ENCODE measurements around the gene ZNF367.
A peak's percentile ranks its signal among the peaks of the same experiment; 100 is the strongest.
"Not testable (repeated sequence)": the region's sequence is repeated elsewhere in the genome, so short reads cannot be mapped to it uniquely, and the experiment has no call there.

ZNF367 gene

GRCh38 chr9:96383165-96383942, 34.8 kb downstream of the ZNF367 start, which contains the start of gene SLC35D2:
Gene SLC35D2, minus strand, starts transcription at chr9:96383711. Its CDS starts 77 bp downstream, at chr9:96383634.
- Histone ChIP-seq H3K36me3 (ENCODE audit: control insufficient read depth, insufficient read depth, low read length) (no peaks in the 10 kb centered on the region), H3K9me3 (ENCODE audit: control insufficient read depth, low read length) (no peaks in the 10 kb centered on the region), H3K4me1 (ENCODE audit: control insufficient read depth, insufficient read depth, low read length, poor library complexity, severe bottlenecking) (peaks cover 6% of the 10 kb centered on the region), H3K4me3 (ENCODE audit: insufficient read depth, low read depth, low read length, poor library complexity, severe bottlenecking) (peak within 1 kb of the TSS; percentile 63), H3K27ac (ENCODE audit: insufficient read depth, low read length, poor library complexity, severe bottlenecking) (peak within 1 kb of the TSS; percentile 58), H3K27me3 (replicated peaks; ENCODE audit: control insufficient read depth, insufficient read depth, low read length, poor library complexity, severe bottlenecking) (no peaks in the 10 kb centered on the region)
- peak in 1 of 3 donors; percentile 4 for DNase-seq

- no peaks in the 10 kb centered on the region for H3K9me3 ChIP-seq (ENCODE audit: control insufficient read depth, low read length)
- DNase-seq = no peak
- H3K4me1 ChIP-seq (ENCODE audit: control insufficient read depth, insufficient read depth, low read length, poor library complexity, severe bottlenecking) = peaks cover 6% of the 10 kb centered on the region
- H3K36me3 ChIP-seq (ENCODE audit: control insufficient read depth, insufficient read depth, low read length) = no peaks in the 10 kb centered on the region
- H3K27me3 ChIP-seq (replicated peaks; ENCODE audit: control insufficient read depth, insufficient read depth, low read length, poor library complexity, severe bottlenecking) = no peaks in the 10 kb centered on the region
- H3K4me3 ChIP-seq (ENCODE audit: insufficient read depth, low read depth, low read length, poor library complexity, severe bottlenecking) = peak overlapping the region; percentile 63
- no peak overlapping the region for H3K27ac ChIP-seq (ENCODE audit: insufficient read depth, low read length, poor library complexity, severe bottlenecking)
Observed at GRCh38 chr9:96382839-96383164, 35.4 kb downstream of the ZNF367 start.

- Histone ChIP-seq H3K27ac (ENCODE audit: insufficient read depth, low read length, poor library complexity, severe bottlenecking) (no peak overlapping the region), H3K9me3 (ENCODE audit: control insufficient read depth, low read length) (no peaks in the 10 kb centered on the region), H3K27me3 (replicated peaks; ENCODE audit: control insufficient read depth, insufficient read depth, low read length, poor library complexity, severe bottlenecking) (no peaks in the 10 kb centered on the region), H3K36me3 (ENCODE audit: control insufficient read depth, insufficient read depth, low read length) (no peaks in the 10 kb centered on the region), H3K4me1 (ENCODE audit: control insufficient read depth, insufficient read depth, low read length, poor library complexity, severe bottlenecking) (peaks cover 6% of the 10 kb centered on the region), H3K4me3 (ENCODE audit: insufficient read depth, low read depth, low read length, poor library complexity, severe bottlenecking) (no peak overlapping the region)
- DNase-seq = no peak
Observed at GRCh38 chr9:96382175-96382574, 36.0 kb downstream of the ZNF367 start.

- Histone ChIP-seq H3K27ac (ENCODE audit: insufficient read depth, low read length, poor library complexity, severe bottlenecking) (no peak overlapping the region), H3K4me1 (ENCODE audit: control insufficient read depth, insufficient read depth, low read length, poor library complexity, severe bottlenecking) (peaks cover 6% of the 10 kb centered on the region), H3K36me3 (ENCODE audit: control insufficient read depth, insufficient read depth, low read length) (no peaks in the 10 kb centered on the region), H3K4me3 (ENCODE audit: insufficient read depth, low read depth, low read length, poor library complexity, severe bottlenecking) (no peak overlapping the region), H3K9me3 (ENCODE audit: control insufficient read depth, low read length) (no peaks in the 10 kb centered on the region), H3K27me3 (replicated peaks; ENCODE audit: control insufficient read depth, insufficient read depth, low read length, poor library complexity, severe bottlenecking) (no peaks in the 10 kb centered on the region)
- DNase-seq = no peak
Observed at GRCh38 chr9:96381696-96382095, 36.5 kb downstream of the ZNF367 start.

- no peaks in the 10 kb centered on the region for H3K9me3 ChIP-seq (ENCODE audit: control insufficient read depth, low read length)
- no peak overlapping the region for H3K4me3 ChIP-seq (ENCODE audit: insufficient read depth, low read depth, low read length, poor library complexity, severe bottlenecking)
- H3K27me3 ChIP-seq (replicated peaks; ENCODE audit: control insufficient read depth, insufficient read depth, low read length, poor library complexity, severe bottlenecking) = no peaks in the 10 kb centered on the region
- DNase-seq = no peak
- no peaks in the 10 kb centered on the region for H3K36me3 ChIP-seq (ENCODE audit: control insufficient read depth, insufficient read depth, low read length)
- H3K4me1 ChIP-seq (ENCODE audit: control insufficient read depth, insufficient read depth, low read length, poor library complexity, severe bottlenecking) = peaks cover 6% of the 10 kb centered on the region
- no peak overlapping the region for H3K27ac ChIP-seq (ENCODE audit: insufficient read depth, low read length, poor library complexity, severe bottlenecking)
Observed at GRCh38 chr9:96381125-96381524, 37.0 kb downstream of the ZNF367 start.

- no peak for DNase-seq
- Histone ChIP-seq H3K4me3 (ENCODE audit: insufficient read depth, low read depth, low read length, poor library complexity, severe bottlenecking) (no peak overlapping the region), H3K27me3 (replicated peaks; ENCODE audit: control insufficient read depth, insufficient read depth, low read length, poor library complexity, severe bottlenecking) (no peaks in the 10 kb centered on the region), H3K9me3 (ENCODE audit: control insufficient read depth, low read length) (no peaks in the 10 kb centered on the region), H3K4me1 (ENCODE audit: control insufficient read depth, insufficient read depth, low read length, poor library complexity, severe bottlenecking) (peaks cover 6% of the 10 kb centered on the region), H3K27ac (ENCODE audit: insufficient read depth, low read length, poor library complexity, severe bottlenecking) (no peak overlapping the region), H3K36me3 (ENCODE audit: control insufficient read depth, insufficient read depth, low read length) (no peaks in the 10 kb centered on the region)
Observed at GRCh38 chr9:96379461-96379860, 38.7 kb downstream of the ZNF367 start.

- Histone ChIP-seq H3K4me1 (ENCODE audit: control insufficient read depth, insufficient read depth, low read length, poor library complexity, severe bottlenecking) (peaks cover 6% of the 10 kb centered on the region), H3K36me3 (ENCODE audit: control insufficient read depth, insufficient read depth, low read length) (no peaks in the 10 kb centered on the region), H3K27me3 (replicated peaks; ENCODE audit: control insufficient read depth, insufficient read depth, low read length, poor library complexity, severe bottlenecking) (no peaks in the 10 kb centered on the region), H3K4me3 (ENCODE audit: insufficient read depth, low read depth, low read length, poor library complexity, severe bottlenecking) (no peak overlapping the region), H3K9me3 (ENCODE audit: control insufficient read depth, low read length) (no peaks in the 10 kb centered on the region), H3K27ac (ENCODE audit: insufficient read depth, low read length, poor library complexity, severe bottlenecking) (no peak overlapping the region)
- no peak for DNase-seq
Observed at GRCh38 chr9:96378187-96378586, 40.0 kb downstream of the ZNF367 start.

- no peak for DNase-seq
- no peaks in the 10 kb centered on the region for H3K9me3 ChIP-seq (ENCODE audit: control insufficient read depth, low read length)
- no peak overlapping the region for H3K27ac ChIP-seq (ENCODE audit: insufficient read depth, low read length, poor library complexity, severe bottlenecking)
- no peaks in the 10 kb centered on the region for H3K4me1 ChIP-seq (ENCODE audit: control insufficient read depth, insufficient read depth, low read length, poor library complexity, severe bottlenecking)
- no peak overlapping the region for H3K4me3 ChIP-seq (ENCODE audit: insufficient read depth, low read depth, low read length, poor library complexity, severe bottlenecking)
- no peaks in the 10 kb centered on the region for H3K36me3 ChIP-seq (ENCODE audit: control insufficient read depth, insufficient read depth, low read length)
- H3K27me3 ChIP-seq (replicated peaks; ENCODE audit: control insufficient read depth, insufficient read depth, low read length, poor library complexity, severe bottlenecking) = no peaks in the 10 kb centered on the region
Observed at GRCh38 chr9:96376891-96377874, 41.0 kb downstream of the ZNF367 start.

- not testable (repeated sequence) for H3K9me3 ChIP-seq (ENCODE audit: control insufficient read depth, low read length); H3K4me1 ChIP-seq (ENCODE audit: control insufficient read depth, insufficient read depth, low read length, poor library complexity, severe bottlenecking); H3K27me3 ChIP-seq (replicated peaks; ENCODE audit: control insufficient read depth, insufficient read depth, low read length, poor library complexity, severe bottlenecking); H3K4me3 ChIP-seq (ENCODE audit: insufficient read depth, low read depth, low read length, poor library complexity, severe bottlenecking); H3K36me3 ChIP-seq (ENCODE audit: control insufficient read depth, insufficient read depth, low read length); H3K27ac ChIP-seq (ENCODE audit: insufficient read depth, low read length, poor library complexity, severe bottlenecking); DNase-seq
Observed at GRCh38 chr9:96375507-96375906, 42.7 kb downstream of the ZNF367 start.

- Histone ChIP-seq H3K27ac (ENCODE audit: insufficient read depth, low read length, poor library complexity, severe bottlenecking) (no peak overlapping the region), H3K9me3 (ENCODE audit: control insufficient read depth, low read length) (no peaks in the 10 kb centered on the region), H3K4me1 (ENCODE audit: control insufficient read depth, insufficient read depth, low read length, poor library complexity, severe bottlenecking) (no peaks in the 10 kb centered on the region), H3K36me3 (ENCODE audit: control insufficient read depth, insufficient read depth, low read length) (peaks cover 4% of the 10 kb centered on the region), H3K27me3 (replicated peaks; ENCODE audit: control insufficient read depth, insufficient read depth, low read length, poor library complexity, severe bottlenecking) (no peaks in the 10 kb centered on the region), H3K4me3 (ENCODE audit: insufficient read depth, low read depth, low read length, poor library complexity, severe bottlenecking) (no peak overlapping the region)
- no peak for DNase-seq
Observed at GRCh38 chr9:96367943-96368342, 50.2 kb downstream of the ZNF367 start.
